ENCODE data around the gene LRP6. TPM values are rescaled to one million over a fixed set of nuclear protein-coding genes. Genes with fewer than 3 reads are reported as not detected.

The LRP6 gene
- total and polyA plus RNA-seq, 2 of the 8 experiments (the other 6 are each of a cell fraction or from before 2014, with no cell fraction given): 53.6 to 73.2 TPM

- TF ChIP-seq CHD7 (IDR thresholded peaks at IDR 0.05; ENCODE audit: insufficient replicate concordance, low read length): no peak
- no peak for TF ChIP-seq SIRT6 (IDR thresholded peaks at IDR 0.05; ENCODE audit: low read length)
- no peak for TF ChIP-seq YY1 (IDR thresholded peaks at IDR 0.05; ENCODE audit: low read depth, low read length)
- no peak for TF ChIP-seq CBX5 (IDR thresholded peaks at IDR 0.05; ENCODE audit: low read depth, low read length)
- TF ChIP-seq KDM5A (IDR thresholded peaks at IDR 0.05; ENCODE audit: low read length): no peak
- TF ChIP-seq, protein P1, sequence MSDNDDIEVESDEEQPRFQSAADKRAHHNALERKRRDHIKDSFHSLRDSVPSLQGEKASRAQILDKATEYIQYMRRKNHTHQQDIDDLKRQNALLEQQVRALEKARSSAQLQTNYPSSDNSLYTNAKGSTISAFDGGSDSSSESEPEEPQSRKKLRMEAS (IDR thresholded peaks at IDR 0.05): no peak
These were observed 187.6 kb downstream of the LRP6 start (continued) for GRCh38 chr12:12079291-12079690.

Data from H1 (cell line).